ENCODE measurements around the gene RPS15A.

DNA sequence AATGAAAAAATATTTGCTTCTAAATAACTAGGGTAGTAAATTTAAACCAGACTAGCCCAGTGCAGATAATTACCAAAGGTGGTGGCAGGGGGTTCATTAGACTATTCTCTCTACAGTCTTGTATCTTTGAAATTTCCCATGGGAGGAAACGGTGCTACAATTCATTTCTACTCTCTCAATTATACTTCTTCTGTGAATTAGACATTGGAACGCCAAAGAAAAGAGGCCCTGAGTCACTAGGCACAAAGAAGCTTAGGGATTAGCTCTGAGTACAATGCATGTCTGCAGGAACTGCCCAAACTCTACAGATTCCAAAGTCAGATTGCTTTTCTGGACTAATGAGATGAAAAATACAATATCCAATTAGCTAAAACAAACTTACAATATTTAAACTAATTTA lies 41.9 kb upstream of the RPS15A start:
- TF ChIP-seq RAD21 (IDR thresholded peaks at IDR 0.05) (no peak), GABPA (IDR thresholded peaks at IDR 0.05 in 1 of 2, conservative IDR thresholded peaks at IDR 0.05 in 1 of 2) (no peak), EGR1 (IDR thresholded peaks at IDR 0.05; ENCODE audit: low read depth in 2 of 2) (no peak), TAF1 (conservative IDR thresholded peaks at IDR 0.05) (no peak), JUND (IDR thresholded peaks at IDR 0.05) (no peak)
- TF ChIP-seq, protein P1, sequence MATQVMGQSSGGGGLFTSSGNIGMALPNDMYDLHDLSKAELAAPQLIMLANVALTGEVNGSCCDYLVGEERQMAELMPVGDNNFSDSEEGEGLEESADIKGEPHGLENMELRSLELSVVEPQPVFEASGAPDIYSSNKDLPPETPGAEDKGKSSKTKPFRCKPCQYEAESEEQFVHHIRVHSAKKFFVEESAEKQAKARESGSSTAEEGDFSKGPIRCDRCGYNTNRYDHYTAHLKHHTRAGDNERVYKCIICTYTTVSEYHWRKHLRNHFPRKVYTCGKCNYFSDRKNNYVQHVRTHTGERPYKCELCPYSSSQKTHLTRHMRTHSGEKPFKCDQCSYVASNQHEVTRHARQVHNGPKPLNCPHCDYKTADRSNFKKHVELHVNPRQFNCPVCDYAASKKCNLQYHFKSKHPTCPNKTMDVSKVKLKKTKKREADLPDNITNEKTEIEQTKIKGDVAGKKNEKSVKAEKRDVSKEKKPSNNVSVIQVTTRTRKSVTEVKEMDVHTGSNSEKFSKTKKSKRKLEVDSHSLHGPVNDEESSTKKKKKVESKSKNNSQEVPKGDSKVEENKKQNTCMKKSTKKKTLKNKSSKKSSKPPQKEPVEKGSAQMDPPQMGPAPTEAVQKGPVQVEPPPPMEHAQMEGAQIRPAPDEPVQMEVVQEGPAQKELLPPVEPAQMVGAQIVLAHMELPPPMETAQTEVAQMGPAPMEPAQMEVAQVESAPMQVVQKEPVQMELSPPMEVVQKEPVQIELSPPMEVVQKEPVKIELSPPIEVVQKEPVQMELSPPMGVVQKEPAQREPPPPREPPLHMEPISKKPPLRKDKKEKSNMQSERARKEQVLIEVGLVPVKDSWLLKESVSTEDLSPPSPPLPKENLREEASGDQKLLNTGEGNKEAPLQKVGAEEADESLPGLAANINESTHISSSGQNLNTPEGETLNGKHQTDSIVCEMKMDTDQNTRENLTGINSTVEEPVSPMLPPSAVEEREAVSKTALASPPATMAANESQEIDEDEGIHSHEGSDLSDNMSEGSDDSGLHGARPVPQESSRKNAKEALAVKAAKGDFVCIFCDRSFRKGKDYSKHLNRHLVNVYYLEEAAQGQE (IDR thresholded peaks at IDR 0.05) = no peak
- TF ChIP-seq, protein P2, sequence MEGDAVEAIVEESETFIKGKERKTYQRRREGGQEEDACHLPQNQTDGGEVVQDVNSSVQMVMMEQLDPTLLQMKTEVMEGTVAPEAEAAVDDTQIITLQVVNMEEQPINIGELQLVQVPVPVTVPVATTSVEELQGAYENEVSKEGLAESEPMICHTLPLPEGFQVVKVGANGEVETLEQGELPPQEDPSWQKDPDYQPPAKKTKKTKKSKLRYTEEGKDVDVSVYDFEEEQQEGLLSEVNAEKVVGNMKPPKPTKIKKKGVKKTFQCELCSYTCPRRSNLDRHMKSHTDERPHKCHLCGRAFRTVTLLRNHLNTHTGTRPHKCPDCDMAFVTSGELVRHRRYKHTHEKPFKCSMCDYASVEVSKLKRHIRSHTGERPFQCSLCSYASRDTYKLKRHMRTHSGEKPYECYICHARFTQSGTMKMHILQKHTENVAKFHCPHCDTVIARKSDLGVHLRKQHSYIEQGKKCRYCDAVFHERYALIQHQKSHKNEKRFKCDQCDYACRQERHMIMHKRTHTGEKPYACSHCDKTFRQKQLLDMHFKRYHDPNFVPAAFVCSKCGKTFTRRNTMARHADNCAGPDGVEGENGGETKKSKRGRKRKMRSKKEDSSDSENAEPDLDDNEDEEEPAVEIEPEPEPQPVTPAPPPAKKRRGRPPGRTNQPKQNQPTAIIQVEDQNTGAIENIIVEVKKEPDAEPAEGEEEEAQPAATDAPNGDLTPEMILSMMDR (IDR thresholded peaks at IDR 0.05; ENCODE audit: low read depth, low read length, missing input control) = no peak
- TF ChIP-seq, protein P3, sequence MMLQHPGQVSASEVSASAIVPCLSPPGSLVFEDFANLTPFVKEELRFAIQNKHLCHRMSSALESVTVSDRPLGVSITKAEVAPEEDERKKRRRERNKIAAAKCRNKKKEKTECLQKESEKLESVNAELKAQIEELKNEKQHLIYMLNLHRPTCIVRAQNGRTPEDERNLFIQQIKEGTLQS (IDR thresholded peaks at IDR 0.05) = no peak

Data from liver (tissue), 3 donors.